Stimulated activated naive CD8-positive, alpha-beta T cell treated with anti-CD3 and anti-CD28 coated beads, Interleukin-15, Interleukin-2, amounts not matched to agents 100 U/mL and 50 U/mL, for 24 hours (primary cell): Measurements from ENCODE around the gene ADAMTS17.
"Not testable (repeated sequence)": the region's sequence is repeated elsewhere in the genome, so short reads cannot be mapped to it uniquely, and the experiment has no call there.

Experiments
- ATAC-seq: fragments of 150-1000 bp; cut with Tn5 transposase; one replicate; pipeline ENCODE4 v1.10.0; 2021
- DNase-seq: peaks from one replicate; pipeline ENCODE4 v3.0.0; 2021

The ADAMTS17 gene

GRCh38 chr15:99995543-99995942, 346.2 kb downstream of the ADAMTS17 start:
- no peak for DNase-seq
- no peak for ATAC-seq

GRCh38 chr15:99994849-99995248, 346.9 kb downstream of the ADAMTS17 start:
- DNase-seq: no peak
- ATAC-seq: no peak

GRCh38 chr15:99993681-99994131, 348.1 kb downstream of the ADAMTS17 start:
- no peak for ATAC-seq
- no peak for DNase-seq

- ATAC-seq: no peak
- DNase-seq: no peak
These were observed 348.5 kb downstream of the ADAMTS17 start for GRCh38 chr15:99993262-99993661.

GRCh38 chr15:99992611-99993231, 349.1 kb downstream of the ADAMTS17 start:
- ATAC-seq: no peak
- DNase-seq: no peak

GRCh38 chr15:99989095-99989494, 352.7 kb downstream of the ADAMTS17 start:
- peak; percentile 16 for ATAC-seq
- DNase-seq: no peak

- ATAC-seq (no peak), DNase-seq (no peak)
These were observed 354.1 kb downstream of the ADAMTS17 start for GRCh38 chr15:99987701-99988100.

- no peak for ATAC-seq
- no peak for DNase-seq
These were observed 354.7 kb downstream of the ADAMTS17 start for GRCh38 chr15:99987119-99987506.

GRCh38 chr15:99986297-99987118, 355.3 kb downstream of the ADAMTS17 start:
- DNase-seq (no peak), ATAC-seq (no peak)

- ATAC-seq: no peak
These were observed 355.9 kb downstream of the ADAMTS17 start for GRCh38 chr15:99985878-99986277.

GRCh38 chr15:99984491-99985243, 357.1 kb downstream of the ADAMTS17 start:
- no peak for ATAC-seq
- no peak for DNase-seq

More at GRCh38 chr15:99985878-99986277, 355.9 kb downstream of the ADAMTS17 start:
- no peak for DNase-seq

- ATAC-seq (no peak), DNase-seq (no peak)
These were observed 357.9 kb downstream of the ADAMTS17 start for GRCh38 chr15:99983886-99984286.

- no peak for ATAC-seq
These were observed 358.4 kb downstream of the ADAMTS17 start for GRCh38 chr15:99983171-99983885.

GRCh38 chr15:99982662-99983061, 359.1 kb downstream of the ADAMTS17 start:
- DNase-seq: no peak
- no peak for ATAC-seq

More at GRCh38 chr15:99983171-99983885, 358.4 kb downstream of the ADAMTS17 start:
- no peak for DNase-seq

- DNase-seq: no peak
These were observed 359.7 kb downstream of the ADAMTS17 start for GRCh38 chr15:99981839-99982658.

GRCh38 chr15:99981191-99981647, 360.6 kb downstream of the ADAMTS17 start:
- peak; percentile 15 for ATAC-seq
- DNase-seq: no peak

More at GRCh38 chr15:99981839-99982658, 359.7 kb downstream of the ADAMTS17 start:
- ATAC-seq: no peak

GRCh38 chr15:99980752-99981151, 361.0 kb downstream of the ADAMTS17 start:
- ATAC-seq: no peak
- DNase-seq: no peak

- DNase-seq, ATAC-seq: not testable (repeated sequence)
These were observed 361.9 kb downstream of the ADAMTS17 start for GRCh38 chr15:99979886-99980285.

GRCh38 chr15:99979371-99979770, 362.4 kb downstream of the ADAMTS17 start:
- ATAC-seq (no peak), DNase-seq (no peak)

- ATAC-seq (no peak), DNase-seq (no peak)
These were observed 363.3 kb downstream of the ADAMTS17 start for GRCh38 chr15:99978426-99978825.

GRCh38 chr15:99977929-99978328, 363.8 kb downstream of the ADAMTS17 start:
- no peak for ATAC-seq
- no peak for DNase-seq
